OCI-LY7 (cell line): ENCODE data around the gene MPZL2. TPM values are rescaled to one million over a fixed set of nuclear protein-coding genes. Genes with fewer than 3 reads are reported as not detected.
A peak's percentile ranks its signal among the peaks of the same experiment; 100 is the strongest.

ENCODE experiments used
- BruUV-seq: library from RNA; stranded (reverse); fragments of 400-500 nt; replicated peaks from 2 replicates; lab custom pipeline; 2021; lab: Mats Ljungman, UMichigan
- CTCF ChIA-PET: fragments of 300-600 bp; sonication (Branson Sonifier 250); formaldehyde crosslinking; loops from one replicate; lab custom pipeline; 2022; ENCODE audit warnings: antibody characterized with exemption; ENCODE audit not compliant: unreplicated experiment; lab: Charles Lee
- POLR2A ChIA-PET: fragments of 300-600 bp; sonication (Branson Sonifier 250); formaldehyde crosslinking; loops from one replicate; lab custom pipeline; 2022; ENCODE audit warnings: antibody characterized with exemption; lab: Charles Lee
- DNase-seq: peaks from one replicate; pipeline ENCODE4 v3.0.0-alpha.2; 2015; ENCODE audit warnings: low spot score
- H2AFZ ChIP-seq: fragments of 200-600 bp; sonication (generic), shearing (Covaris generic); 2 replicates; pipeline ENCODE4 v1.6.1; 2014; ENCODE audit warnings: mild to moderate bottlenecking, antibody characterized with exemption, low read length, moderate library complexity
- H3K27ac ChIP-seq: fragments of 200-600 bp; sonication (generic); 2 replicates; pipeline ENCODE4 v1.5.1; 2014; ENCODE audit warnings: mixed run types, low read depth, mild to moderate bottlenecking, moderate library complexity, low read length, inconsistent platforms; ENCODE audit not compliant: poor library complexity, severe bottlenecking
- H3K36me3 ChIP-seq: fragments of 200-600 bp; sonication (generic); 2 replicates; pipeline ENCODE4 v1.6.1; 2014; ENCODE audit warnings: mild to moderate bottlenecking, antibody characterized with exemption, low read length, moderate library complexity, mixed read lengths; ENCODE audit not compliant: insufficient read depth
- H3K4me1 ChIP-seq: fragments of 200-600 bp; sonication (generic); 2 replicates; pipeline ENCODE4 v1.5.1; 2014; ENCODE audit warnings: mild to moderate bottlenecking, low read length; ENCODE audit not compliant: insufficient read depth, poor library complexity, severe bottlenecking
- H3K4me2 ChIP-seq: fragments of 200-600 bp; sonication (generic); 2 replicates; pipeline ENCODE4 v1.6.1; 2014; ENCODE audit warnings: mild to moderate bottlenecking, low read length
- H3K4me3 ChIP-seq: fragments of 200-600 bp; sonication (generic); 2 replicates; pipeline ENCODE4 v1.5.1; 2014; ENCODE audit warnings: mild to moderate bottlenecking, low read depth, low read length; ENCODE audit not compliant: poor library complexity, severe bottlenecking
- H3K79me2 ChIP-seq: fragments of 200-600 bp; sonication (generic); 2 replicates; pipeline ENCODE4 v1.6.1; 2016; ENCODE audit warnings: low read depth, mild to moderate bottlenecking, low read length, moderate library complexity, mixed read lengths; ENCODE audit not compliant: insufficient read depth
- H3K9me2 ChIP-seq: fragments of 200-600 bp; sonication (generic); 2 replicates; pipeline ENCODE4 v1.6.1; 2016; ENCODE audit warnings: mild to moderate bottlenecking, low read length, mixed read lengths; ENCODE audit not compliant: insufficient read depth
- H3K9me3 ChIP-seq: fragments of 200-600 bp; sonication (generic); 2 replicates; pipeline ENCODE4 v1.6.1; 2014; ENCODE audit warnings: mild to moderate bottlenecking, mixed run types, low read length, mixed read lengths
- H4K20me1 ChIP-seq: fragments of 200-600 bp; sonication (generic); 2 replicates; pipeline ENCODE4 v1.6.1; 2014; ENCODE audit warnings: mild to moderate bottlenecking, antibody characterized with exemption, low read length, moderate library complexity, mixed read lengths; ENCODE audit not compliant: insufficient read depth
- EZH2phosphoT487 ChIP-seq: fragments of 200-600 bp; sonication (generic); IDR thresholded peaks from 2 replicates; pipeline ENCODE4 v1.6.1; 2018; ENCODE audit warnings: low read depth, borderline replicate concordance, mild to moderate bottlenecking, mixed run types, antibody characterized with exemption, low read length, moderate library complexity, mixed read lengths
- intact Hi-C: fragments of 100-400 bp; cut with micrococcal nuclease; formaldehyde crosslinking; loops from one replicate; pipeline ENCODE4 v1.10.0; 2022; ENCODE audit not compliant: unreplicated experiment
- total RNA-seq, 2 experiments: library from RNA; depleted of rRNA in 1 of 2; stranded (reverse); fragments of >200 nt in 1 of 2; shearing (Covaris generic) in 1 of 2; gene quantifications; 2 replicates each; pipeline ENCODE4 v1.2.3, GENCODE V29; 2014 to 2022
- TF ChIP-seq, protein P1 (sequence below): fragments of 200-600 bp; sonication (generic); conservative IDR thresholded peaks from 2 replicates; pipeline ENCODE4 v1.5.1; 2014; ENCODE audit warnings: mild to moderate bottlenecking, antibody characterized with exemption, low read length, moderate library complexity, mixed read lengths

Gene MPZL2
- total RNA-seq, 2 experiments from 2014 or later = not detected

DNA sequence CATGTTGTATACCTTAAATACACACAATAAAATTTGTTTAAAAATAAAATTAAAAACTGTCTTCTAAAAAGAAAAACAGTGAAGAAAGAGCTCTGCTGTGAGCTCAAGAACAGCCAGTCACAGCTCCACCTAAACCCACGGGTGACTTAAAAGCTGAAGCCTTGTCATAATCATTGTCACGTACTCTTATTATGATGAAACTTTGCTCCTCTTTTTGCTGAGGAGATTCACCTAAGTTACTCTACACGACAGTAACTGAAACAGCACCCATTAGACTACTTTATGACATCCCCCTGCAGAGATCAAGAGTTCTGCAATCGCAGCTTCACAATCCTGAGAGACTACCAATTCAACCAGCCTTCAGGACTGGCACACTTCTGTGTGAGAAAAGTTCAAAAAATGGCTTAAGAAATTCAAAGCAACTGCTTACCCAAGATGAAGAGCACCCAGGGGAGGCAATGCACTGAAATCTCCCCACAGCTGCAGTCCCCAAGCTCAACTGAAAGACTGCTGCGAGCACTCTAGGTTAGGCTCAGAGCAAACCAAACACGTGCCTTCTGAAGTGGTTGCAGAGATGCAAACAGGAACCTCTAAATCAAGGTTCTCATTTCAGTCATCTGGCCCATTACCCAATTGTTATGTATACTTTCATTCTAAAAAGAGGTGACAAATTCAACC is 39.4 kb downstream of the MPZL2 start, which contains the start of gene JAML:
JAML (minus strand) TSS at position 501 of the 678 bp plus-strand sequence. CDS start 10,145 bp downstream, outside the sequence.
- Histone ChIP-seq H3K4me1 (peaks cover 21% of the 10 kb centered on the region), H2AFZ (peak within 1 kb of the TSS; percentile 59; the same call in 1 of the 2 replicates), H3K4me3 (no peak within 1 kb of the TSS), H3K9me3 (no peaks in the 10 kb centered on the region), H3K79me2 (no peaks in the 10 kb centered on the region), H3K4me2 (peak within 1 kb of the TSS; percentile 10; the same call in 1 of the 2 replicates), H3K27ac (no peak within 1 kb of the TSS), H3K36me3 (no peaks in the 10 kb centered on the region), H4K20me1 (no peaks in the 10 kb centered on the region), H3K9me2 (no peaks in the 10 kb centered on the region)
- no TSS peak for BruUV-seq
- CTCF ChIA-PET = interaction anchor here (1.0 kb wide), 1 partner anchor 10 kb away, joined by 4 read pairs; no protein-coding TSS in a partner anchor
- DNase-seq = peak; percentile 51
- TF ChIP-seq, protein P1, sequence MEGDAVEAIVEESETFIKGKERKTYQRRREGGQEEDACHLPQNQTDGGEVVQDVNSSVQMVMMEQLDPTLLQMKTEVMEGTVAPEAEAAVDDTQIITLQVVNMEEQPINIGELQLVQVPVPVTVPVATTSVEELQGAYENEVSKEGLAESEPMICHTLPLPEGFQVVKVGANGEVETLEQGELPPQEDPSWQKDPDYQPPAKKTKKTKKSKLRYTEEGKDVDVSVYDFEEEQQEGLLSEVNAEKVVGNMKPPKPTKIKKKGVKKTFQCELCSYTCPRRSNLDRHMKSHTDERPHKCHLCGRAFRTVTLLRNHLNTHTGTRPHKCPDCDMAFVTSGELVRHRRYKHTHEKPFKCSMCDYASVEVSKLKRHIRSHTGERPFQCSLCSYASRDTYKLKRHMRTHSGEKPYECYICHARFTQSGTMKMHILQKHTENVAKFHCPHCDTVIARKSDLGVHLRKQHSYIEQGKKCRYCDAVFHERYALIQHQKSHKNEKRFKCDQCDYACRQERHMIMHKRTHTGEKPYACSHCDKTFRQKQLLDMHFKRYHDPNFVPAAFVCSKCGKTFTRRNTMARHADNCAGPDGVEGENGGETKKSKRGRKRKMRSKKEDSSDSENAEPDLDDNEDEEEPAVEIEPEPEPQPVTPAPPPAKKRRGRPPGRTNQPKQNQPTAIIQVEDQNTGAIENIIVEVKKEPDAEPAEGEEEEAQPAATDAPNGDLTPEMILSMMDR = no peak
- TF ChIP-seq EZH2phosphoT487 = no peak
- POLR2A ChIA-PET = interaction anchor here (0.6 to 1.4 kb wide), 5 partner anchors 10 to 260 kb away, joined by 3 to 13 read pairs (median 3); no protein-coding TSS in a partner anchor
- intact Hi-C loops = no loop called here

DNA sequence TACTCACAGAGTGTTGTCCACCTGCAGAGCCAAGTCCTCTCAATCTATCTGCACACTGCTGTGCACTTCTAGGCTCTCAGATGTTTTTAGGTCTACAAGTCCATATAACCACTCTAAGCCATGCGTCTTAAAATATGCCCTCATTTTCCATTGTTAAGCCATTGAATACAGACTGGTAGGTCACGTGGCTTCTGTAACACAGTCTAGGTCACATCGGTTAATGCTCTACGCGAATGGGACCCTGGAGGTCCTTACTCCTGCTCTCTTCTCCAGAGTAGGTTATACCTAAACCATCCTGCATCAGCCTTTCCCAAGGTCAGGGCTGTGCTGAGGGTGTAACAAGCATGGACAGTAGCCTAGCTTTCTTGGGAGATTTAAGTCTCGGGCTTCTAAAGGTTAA is 40.1 kb downstream of the MPZL2 start:
- Histone ChIP-seq H3K27ac (no peak overlapping the region), H3K4me2 (no peak overlapping the region; the same call in 1 of the 2 replicates)

More for the DNA sequence above, 40.1 kb downstream of the MPZL2 start:
- H3K36me3 ChIP-seq = no peaks in the 10 kb centered on the region
- no peak overlapping the region for H3K4me3 ChIP-seq
- no peak overlapping the region for H2AFZ ChIP-seq
- TF ChIP-seq, protein P1 = no peak
- no peak for TF ChIP-seq EZH2phosphoT487
- intact Hi-C loops = no loop called here
- CTCF ChIA-PET = interaction anchor here (1.0 kb wide), 1 partner anchor 10 kb away, joined by 4 read pairs; no protein-coding TSS in a partner anchor
- BruUV-seq = no TSS peak
- H3K9me3 ChIP-seq = no peaks in the 10 kb centered on the region
- peaks cover 21% of the 10 kb centered on the region for H3K4me1 ChIP-seq
- H4K20me1 ChIP-seq = no peaks in the 10 kb centered on the region
- no peak for DNase-seq
- H3K79me2 ChIP-seq = no peaks in the 10 kb centered on the region
- POLR2A ChIA-PET = interaction anchor here (0.6 to 1.4 kb wide), 3 partner anchors 9 to 26 kb away, joined by 3 to 13 read pairs (median 4); no protein-coding TSS in a partner anchor
- H3K9me2 ChIP-seq = no peaks in the 10 kb centered on the region
